Suprapubic skin (tissue), 4 donors: ENCODE measurements around the gene TENT4B. TPM values are rescaled to one million over a fixed set of nuclear protein-coding genes. Genes with fewer than 3 reads are reported as not detected.

Source experiments
- DNase-seq, 2 donors: peaks; one replicate each; pipeline ENCODE4 v3.0.0-alpha.2; 2019; ENCODE audit warnings: low spot score in 2 of 2
- H3K27ac ChIP-seq: fragments of 200-600 bp; sonication (generic); one replicate; pipeline ENCODE4 v1.5.1; 2019
- H3K27me3 ChIP-seq: fragments of 200-600 bp; sonication (generic); one replicate; pipeline ENCODE4 v1.5.1; 2019
- H3K36me3 ChIP-seq: fragments of 200-600 bp; sonication (generic); one replicate; pipeline ENCODE4 v1.5.1; 2019
- H3K4me1 ChIP-seq: fragments of 200-600 bp; sonication (generic); one replicate; pipeline ENCODE4 v1.5.1; 2019
- H3K4me3 ChIP-seq: fragments of 200-600 bp; sonication (generic); one replicate; pipeline ENCODE4 v1.5.1; 2019; ENCODE audit warnings: mild to moderate bottlenecking
- H3K9me3 ChIP-seq: fragments of 200-600 bp; sonication (generic); one replicate; pipeline ENCODE4 v1.5.1; 2019
- EP300 ChIP-seq: sonication (generic); formaldehyde crosslinking; IDR thresholded peaks from one replicate; pipeline ENCODE4 v1.6.1; 2017; ENCODE audit warnings: antibody characterized with exemption
- POLR2A ChIP-seq, 2 donors: fragments of 450-650 bp; IDR thresholded peaks; one replicate each; pipeline ENCODE4 v1.6.1; 2017; ENCODE audit warnings: antibody characterized with exemption in 2 of 2, mild to moderate bottlenecking in 2 of 2, moderate library complexity in 2 of 2
- POLR2AphosphoS5 ChIP-seq, 3 donors: sonication (generic); formaldehyde crosslinking; IDR thresholded peaks; one replicate each; pipeline ENCODE4 v1.6.1; 2017; ENCODE audit warnings: antibody characterized with exemption in 3 of 3
- WGBS: methylation state at CpG from one replicate; pipeline ENCODE4 v1.1.5; 2018; 5-methylcytosine and 5-hydroxymethylcytosine counted together
- total RNA-seq, 4 donors: library from RNA; depleted of rRNA; stranded (reverse); fragments of >200 nt; gene quantifications; one replicate each; pipeline ENCODE4 v1.1.0, GENCODE V29; 2016
- TF ChIP-seq, protein P1 (sequence below), 2 donors: fragments of 200-600 bp in 1 of 2; fragments of 450-650 bp in 1 of 2; sonication (generic) in 1 of 2; IDR thresholded peaks; one replicate each; pipeline ENCODE4 v1.5.1; 2016 to 2019; ENCODE audit warnings: antibody characterized with exemption in 2 of 2, mild to moderate bottlenecking in 1 of 2, moderate library complexity in 1 of 2

Gene TENT4B
- total RNA-seq, 4 donors from 2014 or later, result 10.8 to 15.7 (median 12.9) TPM

DNA sequence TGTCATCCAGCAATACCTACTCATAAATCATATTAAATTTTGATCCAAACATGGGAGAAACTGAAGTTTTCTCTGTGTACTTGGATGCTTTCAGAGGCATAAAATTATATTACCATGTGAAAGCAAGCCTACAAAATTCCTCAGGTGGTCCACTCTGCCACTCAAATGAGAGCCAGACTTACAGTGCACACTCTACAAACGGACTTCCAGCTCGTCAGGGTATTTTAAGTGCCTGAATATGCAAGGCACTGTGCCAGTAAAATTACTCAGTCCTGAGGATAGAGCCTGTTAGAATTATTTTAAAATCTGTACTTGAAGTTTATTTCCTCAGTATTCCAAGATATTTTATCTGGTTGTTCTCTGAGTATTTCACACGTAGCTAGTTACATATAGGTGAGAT, 54.5 kb downstream of the TENT4B start:
- H3K4me1 ChIP-seq, result peaks cover 67% of the 10 kb centered on the region
- no peak overlapping the region for H3K4me3 ChIP-seq
- no peak for DNase-seq
- H3K27me3 ChIP-seq, result no peaks in the 10 kb centered on the region
- 28% methylated on average over 3 of the region's 3 CpGs for whole genome bisulfite sequencing
- no peaks in the 10 kb centered on the region for H3K9me3 ChIP-seq
- no peaks in the 10 kb centered on the region for H3K36me3 ChIP-seq
- no peak overlapping the region for H3K27ac ChIP-seq
- TF ChIP-seq POLR2AphosphoS5 (IDR thresholded peaks at IDR 0.05) (no peak), POLR2A (IDR thresholded peaks at IDR 0.05) (no peak), EP300 (no peak)
- TF ChIP-seq, protein P1, sequence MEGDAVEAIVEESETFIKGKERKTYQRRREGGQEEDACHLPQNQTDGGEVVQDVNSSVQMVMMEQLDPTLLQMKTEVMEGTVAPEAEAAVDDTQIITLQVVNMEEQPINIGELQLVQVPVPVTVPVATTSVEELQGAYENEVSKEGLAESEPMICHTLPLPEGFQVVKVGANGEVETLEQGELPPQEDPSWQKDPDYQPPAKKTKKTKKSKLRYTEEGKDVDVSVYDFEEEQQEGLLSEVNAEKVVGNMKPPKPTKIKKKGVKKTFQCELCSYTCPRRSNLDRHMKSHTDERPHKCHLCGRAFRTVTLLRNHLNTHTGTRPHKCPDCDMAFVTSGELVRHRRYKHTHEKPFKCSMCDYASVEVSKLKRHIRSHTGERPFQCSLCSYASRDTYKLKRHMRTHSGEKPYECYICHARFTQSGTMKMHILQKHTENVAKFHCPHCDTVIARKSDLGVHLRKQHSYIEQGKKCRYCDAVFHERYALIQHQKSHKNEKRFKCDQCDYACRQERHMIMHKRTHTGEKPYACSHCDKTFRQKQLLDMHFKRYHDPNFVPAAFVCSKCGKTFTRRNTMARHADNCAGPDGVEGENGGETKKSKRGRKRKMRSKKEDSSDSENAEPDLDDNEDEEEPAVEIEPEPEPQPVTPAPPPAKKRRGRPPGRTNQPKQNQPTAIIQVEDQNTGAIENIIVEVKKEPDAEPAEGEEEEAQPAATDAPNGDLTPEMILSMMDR (IDR thresholded peaks at IDR 0.05), result no peak

DNA sequence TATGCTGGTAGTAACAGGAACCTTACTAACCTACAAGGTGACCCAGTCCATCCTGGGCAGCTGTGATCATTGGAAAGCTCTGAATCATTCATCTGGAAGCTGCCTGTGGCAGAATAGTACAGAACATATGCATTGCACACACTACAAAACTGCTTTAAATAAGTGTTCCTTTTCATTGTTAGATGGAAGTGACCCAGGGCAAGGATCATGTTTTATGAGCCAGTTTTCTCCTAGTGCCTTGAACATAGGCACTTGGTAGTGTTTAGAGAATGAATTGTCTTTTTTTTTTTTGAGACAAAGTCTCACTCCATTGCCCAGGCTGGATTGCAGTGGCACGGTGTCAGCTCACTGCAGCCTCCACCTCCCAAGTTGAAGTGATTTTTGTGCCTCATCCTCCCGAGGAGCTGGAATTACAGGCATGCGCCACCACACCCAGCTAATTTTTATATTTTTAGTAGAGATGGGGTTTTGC, 55.4 kb downstream of the TENT4B start:
- H3K27ac ChIP-seq, result no peak overlapping the region
- no peaks in the 10 kb centered on the region for H3K9me3 ChIP-seq

DNA sequence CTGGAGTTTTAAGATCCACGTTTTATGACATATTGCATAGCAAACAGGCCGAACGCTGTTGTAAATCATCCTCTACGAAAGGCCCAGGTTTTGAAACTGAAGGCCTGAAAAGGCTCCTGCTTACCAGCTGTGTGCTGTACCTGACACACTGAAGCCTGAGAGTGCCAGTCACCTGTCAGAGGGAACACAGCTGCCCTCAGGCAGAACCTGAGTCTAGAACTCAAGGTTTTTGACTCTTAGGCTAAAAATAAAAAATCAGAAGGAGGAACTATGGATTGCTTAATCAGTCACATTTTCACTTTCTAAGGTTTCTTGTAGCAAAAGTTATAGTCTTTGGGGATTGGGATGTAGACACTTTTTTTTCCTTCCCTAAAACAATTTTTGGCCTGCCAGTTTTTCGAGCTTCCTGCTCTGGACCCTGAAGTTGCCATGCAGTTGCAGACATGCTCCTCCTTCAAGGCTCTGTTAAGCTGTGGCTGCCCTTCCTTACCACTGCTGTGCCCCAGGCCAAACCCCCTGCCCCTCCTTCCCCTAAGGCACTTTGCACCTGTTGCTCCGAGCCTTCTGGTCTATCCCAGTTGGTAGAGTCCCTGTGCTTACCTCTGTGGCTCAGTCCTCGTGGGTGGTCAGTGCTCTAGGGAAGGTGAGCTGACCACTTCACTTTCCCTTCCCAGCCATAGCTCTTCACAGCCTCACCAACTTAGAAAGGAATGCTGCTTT, 56.6 kb downstream of the TENT4B start:
- Histone ChIP-seq H3K9me3 (no peaks in the 10 kb centered on the region), H3K27me3 (no peaks in the 10 kb centered on the region), H3K27ac (no peak overlapping the region), H3K36me3 (peaks cover 6% of the 10 kb centered on the region), H3K4me3 (no peak overlapping the region), H3K4me1 (peaks cover 52% of the 10 kb centered on the region)
- no peak for TF ChIP-seq POLR2AphosphoS5 (IDR thresholded peaks at IDR 0.05)
- no peak for TF ChIP-seq POLR2A (IDR thresholded peaks at IDR 0.05)
- TF ChIP-seq EP300, result no peak
- TF ChIP-seq, protein P1 (IDR thresholded peaks at IDR 0.05), result no peak
- no peak for DNase-seq
- 91% methylated on average over 6 of the region's 7 CpGs for WGBS

More for the DNA sequence above, 55.4 kb downstream of the TENT4B start:
- Histone ChIP-seq H3K4me3 (no peak overlapping the region), H3K4me1 (peaks cover 59% of the 10 kb centered on the region), H3K27me3 (no peaks in the 10 kb centered on the region), H3K36me3 (peaks cover 6% of the 10 kb centered on the region)
- TF ChIP-seq EP300, result no peak
- no peak for TF ChIP-seq POLR2A (IDR thresholded peaks at IDR 0.05)
- TF ChIP-seq POLR2AphosphoS5 (IDR thresholded peaks at IDR 0.05), result no peak
- TF ChIP-seq, protein P1 (IDR thresholded peaks at IDR 0.05), result no peak
- WGBS, result 76% methylated on average over 3 of the region's 3 CpGs
- DNase-seq, result no peak

DNA sequence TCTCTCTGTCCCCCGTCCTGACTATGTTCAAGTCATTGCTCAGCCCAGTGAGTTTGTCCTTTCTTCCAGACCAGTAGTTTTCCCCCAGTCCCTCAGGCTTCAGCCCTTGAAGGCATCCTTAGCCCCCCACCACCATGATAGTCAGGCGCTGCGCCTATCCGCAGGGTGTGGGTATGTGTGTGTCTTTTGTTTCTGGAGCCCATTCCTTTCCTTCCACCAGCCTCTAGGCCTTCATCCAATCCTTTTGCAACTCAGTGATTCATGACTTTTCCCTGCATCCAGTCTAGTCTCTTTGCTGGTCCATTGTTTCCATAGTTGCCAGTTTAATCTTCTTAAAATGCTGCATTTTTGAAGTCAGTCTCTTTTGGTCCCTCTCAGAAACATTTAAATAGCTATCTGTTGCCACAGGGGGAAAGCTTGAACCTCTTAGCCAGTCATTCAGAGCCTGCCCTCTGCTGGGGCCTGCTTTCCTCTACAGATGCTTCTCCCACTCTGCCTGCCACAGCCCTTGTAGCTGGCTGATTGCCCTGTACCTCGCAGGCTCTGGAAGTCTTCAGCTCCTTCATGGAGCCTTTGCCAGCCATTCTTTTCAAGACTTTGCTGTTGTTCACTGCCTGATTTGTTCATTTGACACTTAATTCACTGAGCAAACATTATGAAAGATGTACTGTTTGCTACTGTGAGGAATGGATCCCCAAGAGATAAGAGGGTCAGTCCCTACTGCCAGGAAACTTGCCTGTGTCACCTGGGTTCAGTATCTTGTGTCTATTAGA, 57.3 kb downstream of the TENT4B start:
- Histone ChIP-seq H3K9me3 (no peaks in the 10 kb centered on the region), H3K27ac (no peak overlapping the region), H3K4me1 (peaks cover 46% of the 10 kb centered on the region), H3K4me3 (no peak overlapping the region), H3K36me3 (peaks cover 6% of the 10 kb centered on the region), H3K27me3 (no peaks in the 10 kb centered on the region)
- 44% methylated on average over 5 of the region's 5 CpGs for WGBS
- DNase-seq, result peak in 1 of 2 donors; percentile 78
- TF ChIP-seq, protein P1 (IDR thresholded peaks at IDR 0.05), result peak; percentile 51 to 58
- TF ChIP-seq EP300 (no peak), POLR2AphosphoS5 (IDR thresholded peaks at IDR 0.05) (no peak)

DNA sequence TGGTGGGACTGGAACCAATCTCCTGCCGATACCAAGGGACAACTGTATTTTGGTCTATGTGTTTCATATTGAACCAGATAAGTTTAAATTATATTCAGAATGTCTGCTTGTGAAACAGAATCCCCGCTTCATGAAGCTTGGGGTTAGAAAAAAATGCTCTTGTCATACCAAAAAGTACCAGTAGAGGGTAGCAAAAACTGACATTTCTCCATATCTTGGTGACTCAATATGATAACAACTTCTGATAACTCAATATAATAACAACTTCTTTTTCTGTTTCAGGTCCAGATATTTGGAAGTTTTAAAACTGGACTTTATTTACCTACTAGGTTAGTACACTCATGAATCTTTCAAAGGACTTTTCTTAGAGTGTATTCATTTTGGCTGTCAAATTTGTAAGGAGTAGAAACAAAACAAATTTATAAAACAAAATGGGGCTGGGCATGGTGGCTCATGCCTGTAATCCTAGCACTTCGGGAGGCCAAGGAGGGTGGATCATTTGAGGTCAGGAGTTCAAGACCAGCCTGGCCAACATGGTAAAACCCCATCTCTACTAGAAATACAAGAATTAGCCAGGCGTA, 60.9 kb downstream of the TENT4B start:
- peaks cover 36% of the 10 kb centered on the region for H3K36me3 ChIP-seq
- no peaks in the 10 kb centered on the region for H3K27me3 ChIP-seq
- no peak for DNase-seq

More for the DNA sequence above, 60.9 kb downstream of the TENT4B start:
- Histone ChIP-seq H3K9me3 (no peaks in the 10 kb centered on the region), H3K27ac (no peak overlapping the region), H3K4me3 (no peak overlapping the region), H3K4me1 (peaks cover 26% of the 10 kb centered on the region)
- WGBS, result 53% methylated on average over 4 of the region's 4 CpGs
- no peak for TF ChIP-seq POLR2AphosphoS5 (IDR thresholded peaks at IDR 0.05)
- TF ChIP-seq, protein P1 (IDR thresholded peaks at IDR 0.05), result peak; percentile 73 to 86
- TF ChIP-seq EP300, result no peak
- no peak for TF ChIP-seq POLR2A (IDR thresholded peaks at IDR 0.05)
